NK-92 treated with Interleukin-12 subunit alpha and Interleukin-12 subunit beta, amount 100 ng/mL, for 24 hours (cell line): ENCODE measurements around the gene PPARA.
"Not testable (repeated sequence)": the region's sequence is repeated elsewhere in the genome, so short reads cannot be mapped to it uniquely, and the experiment has no call there.

Source experiments
- DNase-seq: peaks from one replicate; lab custom pipeline; 2025; lab: John Stamatoyannopoulos, UW

PPARA gene

GRCh38 chr22:46246178-46246577 is 95.9 kb downstream of the PPARA start:
- DNase-seq = no peak

GRCh38 chr22:46247443-46247975 is 97.2 kb downstream of the PPARA start:
- DNase-seq = no peak

GRCh38 chr22:46250035-46250782 is 99.9 kb downstream of the PPARA start, which contains the start of gene CDPF1:
CDPF1 (minus strand) TSS chr22:46250293; CDS start chr22:46248284, 2,009 bp downstream.
- peak; percentile 86 for DNase-seq

- no peak for DNase-seq
Observed at GRCh38 chr22:46250783-46251125, 100.4 kb downstream of the PPARA start.

GRCh38 chr22:46251266-46251665 is 100.9 kb downstream of the PPARA start:
- DNase-seq = no peak

GRCh38 chr22:46251816-46252380 is 101.6 kb downstream of the PPARA start:
- DNase-seq = no peak

- DNase-seq = no peak
Observed at GRCh38 chr22:46256358-46256958, 106.1 kb downstream of the PPARA start.

- DNase-seq = no peak
Observed at GRCh38 chr22:46259374-46259773, 109.0 kb downstream of the PPARA start.

GRCh38 chr22:46260038-46260437 is 109.7 kb downstream of the PPARA start:
- no peak for DNase-seq

- no peak for DNase-seq
Observed at GRCh38 chr22:46262449-46263215, 112.3 kb downstream of the PPARA start.

GRCh38 chr22:46263216-46263590 is 112.9 kb downstream of the PPARA start, which contains the start of gene PKDREJ:
PKDREJ (minus strand) TSS chr22:46263343; CDS start chr22:46263322, 21 bp downstream.
- DNase-seq = no peak

GRCh38 chr22:46264520-46264919 is 114.2 kb downstream of the PPARA start:
- not testable (repeated sequence) for DNase-seq

- not testable (repeated sequence) for DNase-seq
Observed at GRCh38 chr22:46265627-46266026, 115.3 kb downstream of the PPARA start.

- DNase-seq = no peak
Observed at GRCh38 chr22:46267431-46268279, 117.3 kb downstream of the PPARA start, which contains the start of gene TTC38. TTC38 (plus strand) TSS chr22:46268008; CDS start chr22:46268040, 32 bp downstream.

GRCh38 chr22:46269564-46269963 is 119.2 kb downstream of the PPARA start:
- DNase-seq = no peak

- DNase-seq = no peak
Observed at GRCh38 chr22:46272196-46272595, 121.9 kb downstream of the PPARA start.

GRCh38 chr22:46272762-46273431 is 122.6 kb downstream of the PPARA start:
- no peak for DNase-seq

- no peak for DNase-seq
Observed at GRCh38 chr22:46273432-46274148, 123.3 kb downstream of the PPARA start.

- DNase-seq = no peak
Observed at GRCh38 chr22:46274381-46274780, 124.1 kb downstream of the PPARA start.
